ENCODE measurements around the gene DCAKD. TPM values are rescaled to one million over a fixed set of nuclear protein-coding genes. Genes with fewer than 3 reads are reported as not detected.

DCAKD gene
- total RNA-seq, 4 donors from 2014 or later: 26.8 to 57.1 (median 37.7) TPM

DNA sequence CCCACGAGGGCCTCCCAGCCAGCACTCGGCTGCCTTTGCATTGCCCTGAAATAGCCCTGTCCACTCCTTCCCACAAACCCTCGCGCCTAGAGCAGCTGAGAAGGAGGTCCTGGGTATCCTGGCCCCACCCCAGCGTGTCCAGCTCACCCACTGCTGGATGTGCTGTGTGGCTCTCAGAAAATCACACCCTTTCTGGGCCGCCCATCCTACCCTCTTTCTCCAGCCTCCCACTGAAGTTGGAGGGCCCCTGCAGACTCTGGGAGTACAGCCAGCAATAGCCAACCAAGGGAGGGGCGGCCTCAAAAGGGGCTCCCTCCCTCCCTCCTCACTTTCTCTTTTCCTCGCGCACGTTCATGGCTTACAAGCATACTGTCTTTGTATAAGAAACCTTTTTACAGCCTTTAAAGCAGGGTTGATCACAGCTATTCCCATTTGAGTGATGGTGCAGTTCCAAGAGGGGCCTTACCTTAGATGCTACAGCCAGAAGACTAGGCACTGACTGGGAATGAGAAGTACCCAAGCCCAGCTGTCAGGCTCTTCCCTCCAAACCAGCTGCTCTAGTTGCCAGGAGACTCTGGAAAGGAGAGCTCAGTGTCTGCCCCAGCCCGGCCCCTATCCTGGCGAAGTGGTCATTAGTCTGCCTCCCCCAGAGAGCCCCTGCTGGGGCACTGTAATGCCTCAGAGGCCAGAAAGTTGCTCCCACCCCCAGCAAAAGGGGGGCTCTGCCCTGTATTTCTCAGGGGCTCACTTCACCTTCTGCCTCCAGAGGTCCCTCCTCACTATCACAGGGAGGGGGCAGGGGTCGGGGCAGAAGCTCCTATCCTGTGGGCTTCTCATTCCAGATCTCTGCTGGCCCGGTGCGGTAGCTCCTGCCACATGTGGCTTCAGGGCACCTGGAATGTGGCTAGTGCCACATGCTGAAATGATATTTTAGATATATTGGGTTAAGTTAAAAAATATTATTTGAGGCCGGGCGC, 38.1 kb downstream of the DCAKD start:
- Histone ChIP-seq H3K36me3 (no peaks in the 10 kb centered on the region), H3K27me3 (no peaks in the 10 kb centered on the region), H3K4me3 (no peak overlapping the region), H3K4me1 (peaks cover 0 to under 1% of the 10 kb centered on the region in 2 donors), H3K9me3 (no peaks in the 10 kb centered on the region), H3K27ac (no peak overlapping the region)
- intact Hi-C loops (cut with DNase I; ENCODE audit: low total_unique reads): no loop called here
- DNase-seq: peak in 1 of 2 donors; percentile 24
- TF ChIP-seq POLR2A (IDR thresholded peaks at IDR 0.05): no peak
- TF ChIP-seq, protein P1, sequence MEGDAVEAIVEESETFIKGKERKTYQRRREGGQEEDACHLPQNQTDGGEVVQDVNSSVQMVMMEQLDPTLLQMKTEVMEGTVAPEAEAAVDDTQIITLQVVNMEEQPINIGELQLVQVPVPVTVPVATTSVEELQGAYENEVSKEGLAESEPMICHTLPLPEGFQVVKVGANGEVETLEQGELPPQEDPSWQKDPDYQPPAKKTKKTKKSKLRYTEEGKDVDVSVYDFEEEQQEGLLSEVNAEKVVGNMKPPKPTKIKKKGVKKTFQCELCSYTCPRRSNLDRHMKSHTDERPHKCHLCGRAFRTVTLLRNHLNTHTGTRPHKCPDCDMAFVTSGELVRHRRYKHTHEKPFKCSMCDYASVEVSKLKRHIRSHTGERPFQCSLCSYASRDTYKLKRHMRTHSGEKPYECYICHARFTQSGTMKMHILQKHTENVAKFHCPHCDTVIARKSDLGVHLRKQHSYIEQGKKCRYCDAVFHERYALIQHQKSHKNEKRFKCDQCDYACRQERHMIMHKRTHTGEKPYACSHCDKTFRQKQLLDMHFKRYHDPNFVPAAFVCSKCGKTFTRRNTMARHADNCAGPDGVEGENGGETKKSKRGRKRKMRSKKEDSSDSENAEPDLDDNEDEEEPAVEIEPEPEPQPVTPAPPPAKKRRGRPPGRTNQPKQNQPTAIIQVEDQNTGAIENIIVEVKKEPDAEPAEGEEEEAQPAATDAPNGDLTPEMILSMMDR (IDR thresholded peaks at IDR 0.05): no peak

DNA sequence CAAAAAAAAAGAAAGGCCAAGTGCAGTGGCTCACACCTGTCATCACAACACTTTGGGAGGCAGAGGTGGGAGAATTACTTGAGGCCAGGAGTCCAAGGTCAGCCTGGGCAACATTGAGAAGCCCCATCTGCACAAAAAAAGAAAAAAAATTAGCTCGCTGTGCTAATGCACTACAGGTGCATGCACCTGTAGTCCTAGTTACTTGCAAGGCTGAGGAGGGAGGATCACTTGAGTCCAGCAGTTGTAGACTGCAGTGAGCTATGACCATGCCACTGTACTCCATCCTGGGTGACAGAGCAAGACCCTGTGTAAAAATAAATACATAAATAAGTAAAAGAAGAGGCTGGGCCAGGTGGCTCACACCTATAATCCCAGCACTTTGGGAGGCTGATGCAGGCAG, 39.7 kb downstream of the DCAKD start:
- TF ChIP-seq, protein P1 (IDR thresholded peaks at IDR 0.05): no peak
- TF ChIP-seq POLR2A (IDR thresholded peaks at IDR 0.05): no peak
- no peak overlapping the region for H3K27ac ChIP-seq
- no peaks in the 10 kb centered on the region for H3K4me1 ChIP-seq
- H3K4me3 ChIP-seq: no peak overlapping the region
- intact Hi-C loops (cut with DNase I; ENCODE audit: low total_unique reads): no loop called here
- no peaks in the 10 kb centered on the region for H3K27me3 ChIP-seq
- H3K36me3 ChIP-seq: no peaks in the 10 kb centered on the region
- DNase-seq: no peak
- H3K9me3 ChIP-seq: no peaks in the 10 kb centered on the region

DNA sequence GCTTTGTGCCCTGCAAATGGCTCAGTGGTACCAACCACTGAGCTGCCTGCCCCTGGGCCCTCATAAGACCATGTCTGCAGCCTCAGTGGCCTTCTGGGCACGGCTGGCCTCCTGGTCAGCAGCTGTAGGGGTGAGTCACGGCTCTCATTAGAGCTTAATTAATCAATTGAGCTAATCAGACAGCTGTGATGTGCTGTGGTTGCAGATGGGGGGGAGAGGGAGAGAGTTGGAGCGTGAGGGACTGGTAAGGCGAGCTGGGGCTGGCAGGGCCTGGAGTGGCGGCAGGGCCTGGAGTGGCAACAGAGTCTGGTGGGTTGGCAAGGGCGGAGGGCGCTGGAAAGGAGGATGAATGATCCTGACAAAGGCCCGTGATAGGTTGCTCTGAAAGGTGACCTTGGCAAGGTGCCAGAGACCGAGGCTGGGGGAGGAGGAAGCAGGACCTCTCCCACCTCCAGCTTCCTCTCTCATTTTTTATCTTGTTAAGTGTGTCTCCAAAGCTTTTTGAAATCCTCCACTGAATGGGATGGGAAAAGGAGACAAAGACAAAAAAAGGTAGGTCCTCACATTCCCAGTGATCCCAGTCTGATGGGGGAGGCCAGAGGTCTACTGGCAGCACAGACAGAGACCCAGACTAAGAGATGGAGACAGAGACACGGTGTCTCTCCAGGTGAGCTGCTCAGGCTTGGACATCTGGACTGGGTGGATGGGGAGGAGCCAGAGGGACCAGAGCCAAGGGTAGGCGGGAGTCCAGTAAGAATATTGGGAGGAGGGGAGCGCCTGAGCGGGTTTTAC, 41.6 kb downstream of the DCAKD start:
- intact Hi-C loops (cut with DNase I; ENCODE audit: low total_unique reads): no loop called here

DNA sequence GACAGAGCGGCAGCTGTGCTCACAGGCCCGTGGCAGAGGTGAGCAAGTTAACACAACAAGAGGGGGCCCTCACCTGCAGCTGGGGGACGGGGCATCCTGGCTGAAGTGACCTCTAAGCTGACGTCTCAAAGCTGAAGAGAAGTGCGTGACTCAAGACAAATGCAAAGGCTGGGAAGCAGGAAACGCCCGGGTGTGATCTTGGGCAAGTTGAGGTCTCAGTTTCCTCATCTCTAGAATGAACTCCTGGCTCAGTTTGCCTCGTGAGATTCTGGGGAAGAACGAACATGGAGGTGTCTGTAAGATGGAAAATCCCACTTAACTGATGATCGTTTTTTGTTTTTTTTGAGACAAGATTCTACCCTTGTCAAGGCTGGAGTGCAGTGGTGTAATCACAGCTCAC, 43.2 kb downstream of the DCAKD start:
- no peak for DNase-seq
- H3K27me3 ChIP-seq: no peaks in the 10 kb centered on the region
- H3K36me3 ChIP-seq: no peaks in the 10 kb centered on the region
- no peak for TF ChIP-seq POLR2A (IDR thresholded peaks at IDR 0.05)
- TF ChIP-seq, protein P1 (IDR thresholded peaks at IDR 0.05): no peak
- H3K4me3 ChIP-seq: no peak overlapping the region
- H3K27ac ChIP-seq: no peak overlapping the region
- intact Hi-C loops (cut with DNase I; ENCODE audit: low total_unique reads): no loop called here
- H3K4me1 ChIP-seq: no peaks in the 10 kb centered on the region
- no peaks in the 10 kb centered on the region for H3K9me3 ChIP-seq

More for the DNA sequence above, 41.6 kb downstream of the DCAKD start:
- Histone ChIP-seq H3K27ac (no peak overlapping the region), H3K36me3 (no peaks in the 10 kb centered on the region), H3K9me3 (no peaks in the 10 kb centered on the region), H3K4me1 (no peaks in the 10 kb centered on the region), H3K4me3 (no peak overlapping the region), H3K27me3 (no peaks in the 10 kb centered on the region)
- no peak for DNase-seq
- TF ChIP-seq, protein P1 (IDR thresholded peaks at IDR 0.05): no peak
- TF ChIP-seq POLR2A (IDR thresholded peaks at IDR 0.05): no peak

Data from uterus (tissue), 4 donors.